B cell (primary cell): ENCODE data around the gene PARD3B. TPM values are rescaled to one million over a fixed set of nuclear protein-coding genes. Genes with fewer than 3 reads are reported as not detected.

ENCODE experiments used
- ATAC-seq: fragments of 200-7000 bp; cut with Tn5 transposase; one replicate; pipeline ENCODE4 v1.10.0; 2021; ENCODE audit warnings: low read depth, mild to moderate bottlenecking, moderate number of reproducible peaks, moderate library complexity
- CTCF ChIA-PET: fragments of 350-600 bp; sonication (Branson Sonifier 250); formaldehyde crosslinking; loops from one replicate; lab custom pipeline; 2021; ENCODE audit warnings: antibody characterized with exemption, inconsistent platforms; lab: Charles Lee
- POLR2A ChIA-PET: fragments of 350-600 bp; sonication (Branson Sonifier 250); formaldehyde crosslinking; loops from one replicate; lab custom pipeline; 2021; ENCODE audit warnings: antibody characterized with exemption; lab: Charles Lee
- DNase-seq: peaks from one replicate; pipeline ENCODE4 v3.0.0; 2013
- H2AFZ ChIP-seq: 2 replicates; pipeline ENCODE4 v1.6.1; 2012; ENCODE audit warnings: mild to moderate bottlenecking, low read depth, low read length; ENCODE audit not compliant: insufficient read depth, poor library complexity, severe bottlenecking
- H3K27ac ChIP-seq, 2 donors: 1 replicate in 1 of 2; 2 replicates in 1 of 2; pipeline ENCODE4 v1.5.1; 2012 to 2013; ENCODE audit warnings: low read length in 2 of 2, mild to moderate bottlenecking in 2 of 2, moderate library complexity in 1 of 2
- H3K27me3 ChIP-seq, 4 experiments: fragments of 200-600 bp in 1 of 4; sonication (generic) in 1 of 4; replicated peaks in 1 of 4; 1 replicate in 2 of 4; 2 replicates in 2 of 4; pipeline versions ENCODE4 v1.6.1 to v1.7.0; 2013 to 2016; ENCODE audit warnings: low read length in 3 of 4, mild to moderate bottlenecking in 2 of 4, mixed read lengths in 1 of 4, moderate library complexity in 1 of 4; ENCODE audit not compliant: insufficient read depth in 4 of 4, control insufficient read depth in 3 of 4; ENCODE audit errors: control extremely low read depth in 1 of 4
- H3K36me3 ChIP-seq, 2 experiments: replicated peaks in 1 of 2; 1 replicate in 1 of 2; 2 replicates in 1 of 2; pipeline versions ENCODE4 v1.6.1 to v1.7.1; 2013; ENCODE audit warnings: low read length in 1 of 2; ENCODE audit not compliant: insufficient read depth in 2 of 2, control insufficient read depth in 1 of 2; ENCODE audit errors: control extremely low read depth in 1 of 2, extremely low read depth in 1 of 2
- H3K4me1 ChIP-seq, 2 donors: fragments of 200-600 bp in 1 of 2; sonication (generic) in 1 of 2; 1 replicate in 1 of 2; 2 replicates in 1 of 2; pipeline versions ENCODE4 v1.5.1 to v1.6.1; 2013 to 2017; ENCODE audit warnings: low read length in 2 of 2; ENCODE audit not compliant: control insufficient read depth in 2 of 2, insufficient read depth in 2 of 2
- H3K4me2 ChIP-seq: replicated peaks from 2 replicates; pipeline ENCODE3; 2012; ENCODE audit warnings: mild to moderate bottlenecking, low read depth, low read length; ENCODE audit not compliant: poor library complexity, severe bottlenecking
- H3K4me3 ChIP-seq, 5 experiments: fragments of 200-600 bp in 1 of 5; sonication (generic) in 1 of 5; 1 replicate in 3 of 5; 2 replicates in 2 of 5; pipeline versions ENCODE4 v1.5.1 to v1.7.0; 2011 to 2016; ENCODE audit warnings: low read length in 4 of 5, mild to moderate bottlenecking in 4 of 5, low read depth in 2 of 5, control low read depth in 1 of 5, moderate library complexity in 1 of 5; ENCODE audit not compliant: insufficient read depth in 1 of 5; ENCODE audit errors: control extremely low read depth in 1 of 5, extremely low read depth in 1 of 5
- H3K79me2 ChIP-seq: fragments of 200-600 bp; sonication (generic); one replicate; pipeline ENCODE4 v1.6.0; 2016; ENCODE audit warnings: low read length; ENCODE audit not compliant: control insufficient read depth, insufficient read depth
- H3K9ac ChIP-seq: fragments of 200-600 bp; sonication (generic); 2 replicates; pipeline ENCODE4 v1.6.1; 2017; ENCODE audit warnings: mild to moderate bottlenecking, low read length, moderate library complexity
- H3K9me3 ChIP-seq, 3 donors: one replicate each; pipeline versions ENCODE4 v1.6.1 to v1.7.1; 2013; ENCODE audit warnings: low read length in 2 of 3; ENCODE audit not compliant: control insufficient read depth in 2 of 3, insufficient read depth in 1 of 3; ENCODE audit errors: control extremely low read depth in 1 of 3
- H4K20me1 ChIP-seq: 2 replicates; pipeline ENCODE4 v1.6.0; 2012; ENCODE audit warnings: mild to moderate bottlenecking, low read length; ENCODE audit not compliant: insufficient read depth, control insufficient read depth, poor library complexity, severe bottlenecking
- H3K27ac Mint-ChIP-seq: one replicate; pipeline ENCODE4 v1.8.0; 2021; ENCODE audit warnings: mixed read lengths
- H3K27me3 Mint-ChIP-seq: one replicate; pipeline ENCODE4 v1.8.0; 2021; ENCODE audit warnings: mixed read lengths
- H3K4me1 Mint-ChIP-seq: one replicate; pipeline ENCODE4 v1.8.0; 2021; ENCODE audit warnings: mixed read lengths
- H3K4me3 Mint-ChIP-seq: one replicate; pipeline ENCODE4 v1.8.0; 2021; ENCODE audit warnings: mixed read lengths
- H3K9me3 Mint-ChIP-seq: one replicate; pipeline ENCODE4 v1.8.0; 2022; ENCODE audit warnings: mixed read lengths; ENCODE audit not compliant: insufficient read depth
- EZH2 ChIP-seq: IDR thresholded peaks from 2 replicates; pipeline ENCODE4 v1.6.1; 2012; ENCODE audit warnings: borderline replicate concordance, low read depth, mild to moderate bottlenecking, moderate library complexity, low read length; ENCODE audit not compliant: insufficient read depth, poor library complexity, severe bottlenecking
- WGBS: methylation state at CpG from one replicate; pipeline ENCODE4 v1.1.5; 2013; ENCODE audit warnings: missing lambda C conversion rate; ENCODE audit not compliant: insufficient coverage; 5-methylcytosine and 5-hydroxymethylcytosine counted together
- intact Hi-C: fragments of 100-400 bp; cut with micrococcal nuclease; formaldehyde crosslinking; loops from one replicate; pipeline ENCODE4 v1.10.0; 2022
- polyA plus RNA-seq: library from polyadenylated mRNA; depleted of rRNA; stranded (reverse); fragments of >200 nt; gene quantifications from 2 replicates; pipeline ENCODE4 v1.2.3, GENCODE V29; 2012
- total RNA-seq, 2 donors: library from RNA; stranded (reverse); fragments of 120-200 nt in 1 of 2; gene quantifications; 1 replicate in 1 of 2; 2 replicates in 1 of 2; pipeline versions ENCODE4 v1.2.3 to v1.2.4, GENCODE V29; 2013 to 2022
- TF ChIP-seq, protein P1 (sequence below): fragments of 200-600 bp; IDR thresholded peaks from one replicate; pipeline ENCODE4 v1.8.0; 2022; ENCODE audit warnings: antibody characterized with exemption, mild to moderate bottlenecking

The PARD3B gene
- total and polyA plus RNA-seq, 2 donors (not counting 1 experiment from before 2014, with no cell fraction given), result not detected

DNA sequence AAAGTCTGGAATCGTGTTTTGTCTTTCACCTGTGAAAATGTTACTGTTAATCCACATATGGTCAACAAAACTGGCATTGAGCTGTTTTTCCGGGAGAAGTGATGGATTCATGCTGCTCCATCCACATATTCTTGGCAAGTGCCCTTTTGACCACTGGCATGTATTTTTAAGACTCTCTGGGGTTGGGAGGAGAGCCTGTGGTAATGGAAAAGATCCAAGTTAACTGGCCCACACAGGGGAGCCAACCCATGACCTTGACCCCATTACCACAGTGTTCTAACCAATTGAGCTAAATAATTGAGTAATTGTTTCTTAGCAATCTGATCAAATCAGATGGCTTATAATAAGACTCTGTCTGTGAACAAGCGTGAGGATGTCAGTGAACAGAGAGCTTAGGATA lies 840.8 kb downstream of the PARD3B start:
- Histone ChIP-seq H3K27ac (no peak overlapping the region), H2AFZ (no peak overlapping the region), H3K79me2 (no peaks in the 10 kb centered on the region), H3K36me3 (no peaks in the 10 kb centered on the region), H3K27me3 (no peaks in the 10 kb centered on the region), H3K9ac (no peak overlapping the region), H3K4me2 (no peak overlapping the region), H4K20me1 (no peaks in the 10 kb centered on the region), H3K9me3 (no peaks in the 10 kb centered on the region), H3K4me1 (no peaks in the 10 kb centered on the region), H3K4me3 (no peak overlapping the region)
- WGBS, result 90% methylated on average over 2 of the region's 3 CpGs
- Mint-ChIP-seq H3K27me3 (peaks cover 15% of the 10 kb centered on the region), H3K9me3 (no peaks in the 10 kb centered on the region), H3K4me1 (no peaks in the 10 kb centered on the region), H3K27ac (no peak overlapping the region), H3K4me3 (no peak overlapping the region)
- POLR2A ChIA-PET, result no interaction called here
- TF ChIP-seq, protein P1, sequence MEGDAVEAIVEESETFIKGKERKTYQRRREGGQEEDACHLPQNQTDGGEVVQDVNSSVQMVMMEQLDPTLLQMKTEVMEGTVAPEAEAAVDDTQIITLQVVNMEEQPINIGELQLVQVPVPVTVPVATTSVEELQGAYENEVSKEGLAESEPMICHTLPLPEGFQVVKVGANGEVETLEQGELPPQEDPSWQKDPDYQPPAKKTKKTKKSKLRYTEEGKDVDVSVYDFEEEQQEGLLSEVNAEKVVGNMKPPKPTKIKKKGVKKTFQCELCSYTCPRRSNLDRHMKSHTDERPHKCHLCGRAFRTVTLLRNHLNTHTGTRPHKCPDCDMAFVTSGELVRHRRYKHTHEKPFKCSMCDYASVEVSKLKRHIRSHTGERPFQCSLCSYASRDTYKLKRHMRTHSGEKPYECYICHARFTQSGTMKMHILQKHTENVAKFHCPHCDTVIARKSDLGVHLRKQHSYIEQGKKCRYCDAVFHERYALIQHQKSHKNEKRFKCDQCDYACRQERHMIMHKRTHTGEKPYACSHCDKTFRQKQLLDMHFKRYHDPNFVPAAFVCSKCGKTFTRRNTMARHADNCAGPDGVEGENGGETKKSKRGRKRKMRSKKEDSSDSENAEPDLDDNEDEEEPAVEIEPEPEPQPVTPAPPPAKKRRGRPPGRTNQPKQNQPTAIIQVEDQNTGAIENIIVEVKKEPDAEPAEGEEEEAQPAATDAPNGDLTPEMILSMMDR, result no peak
- TF ChIP-seq EZH2, result no peak
- CTCF ChIA-PET, result no interaction called here
- intact Hi-C loops, result no loop called here
- ATAC-seq, result no peak
- no peak for DNase-seq

DNA sequence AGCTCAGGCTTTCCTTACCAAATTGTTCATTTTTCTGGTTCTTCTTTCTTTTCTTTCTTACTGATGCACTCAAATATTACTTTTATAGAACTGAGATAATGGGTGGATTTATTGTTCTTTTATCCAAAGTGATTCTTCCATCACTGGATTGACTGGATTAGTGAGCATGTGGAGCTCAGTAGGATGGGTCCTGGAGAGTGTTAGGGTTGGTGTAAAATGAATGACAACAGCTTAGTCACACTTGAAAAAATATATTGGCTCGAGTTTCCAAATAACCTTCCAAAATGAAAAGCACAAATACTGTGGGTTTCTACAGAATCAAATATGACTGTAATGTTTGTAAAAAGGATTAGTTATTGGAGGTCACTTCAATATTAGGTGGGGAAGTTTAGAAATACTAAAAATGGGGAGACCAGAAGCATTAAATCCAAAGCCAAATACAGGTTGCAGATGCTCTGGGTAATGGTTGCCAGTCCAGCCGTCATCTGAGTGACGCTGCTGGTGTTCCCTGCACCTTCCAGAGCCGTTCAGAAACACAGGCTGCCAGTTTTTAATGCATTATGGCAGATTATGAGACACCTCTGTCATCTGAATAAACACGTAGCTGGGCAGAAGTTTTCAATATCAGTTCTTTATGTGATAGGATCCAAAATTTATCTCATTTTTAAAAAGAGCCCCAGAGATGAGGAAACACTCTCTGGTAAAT lies 842.2 kb downstream of the PARD3B start:
- Histone ChIP-seq H2AFZ (no peak overlapping the region), H3K27me3 (no peaks in the 10 kb centered on the region), H4K20me1 (no peaks in the 10 kb centered on the region), H3K36me3 (no peaks in the 10 kb centered on the region), H3K9ac (no peak overlapping the region), H3K4me2 (no peak overlapping the region), H3K4me3 (no peak overlapping the region), H3K4me1 (no peaks in the 10 kb centered on the region), H3K9me3 (no peaks in the 10 kb centered on the region), H3K27ac (no peak overlapping the region), H3K79me2 (no peaks in the 10 kb centered on the region)
- DNase-seq (no peak), ATAC-seq (no peak)
- Mint-ChIP-seq H3K27ac (no peak overlapping the region), H3K9me3 (no peaks in the 10 kb centered on the region), H3K4me3 (no peak overlapping the region), H3K27me3 (peaks cover 15% of the 10 kb centered on the region), H3K4me1 (no peaks in the 10 kb centered on the region)
- WGBS, result 72% methylated on average over 3 of the region's 5 CpGs
- CTCF ChIA-PET, result interaction anchor here (0.6 kb wide), 1 partner anchor 173 kb away, joined by 3 read pairs; no protein-coding TSS in a partner anchor
- POLR2A ChIA-PET, result no interaction called here
- intact Hi-C loops, result no loop called here
- TF ChIP-seq, protein P1, result no peak
- TF ChIP-seq EZH2, result no peak
